Ishikawa (cell line): Measurements from ENCODE around the gene NPR2.

Experiments
- CEBPB ChIP-seq: IDR thresholded peaks from 2 replicates; pipeline ENCODE4 v1.6.1; 2012
- CREB1 ChIP-seq: IDR thresholded peaks from 2 replicates; pipeline ENCODE4 v1.6.1; 2012; ENCODE audit warnings: low read depth
- EGR1 ChIP-seq: IDR thresholded peaks from 2 replicates; pipeline ENCODE4 v1.6.1; 2012
- EP300 ChIP-seq: IDR thresholded peaks from 2 replicates; pipeline ENCODE4 v1.6.1; 2012; ENCODE audit warnings: borderline replicate concordance
- FOXM1 ChIP-seq: IDR thresholded peaks from 2 replicates; pipeline ENCODE4 v1.6.1; 2012; ENCODE audit warnings: low read depth, borderline replicate concordance
- NFIC ChIP-seq: IDR thresholded peaks from 2 replicates; pipeline ENCODE4 v1.6.1; 2012
- RAD21 ChIP-seq: IDR thresholded peaks from 2 replicates; pipeline ENCODE4 v1.6.1; 2012; ENCODE audit warnings: low read depth
- TAF1 ChIP-seq: IDR thresholded peaks from 2 replicates; pipeline ENCODE4 v1.6.1; 2012; ENCODE audit warnings: low read depth, mild to moderate bottlenecking
- TCF12 ChIP-seq: IDR thresholded peaks from 2 replicates; pipeline ENCODE4 v1.6.1; 2012; ENCODE audit warnings: low read depth
- TEAD4 ChIP-seq: IDR thresholded peaks from 2 replicates; pipeline ENCODE4 v1.6.1; 2012
- YY1 ChIP-seq: IDR thresholded peaks from 2 replicates; pipeline ENCODE4 v1.6.1; 2012; ENCODE audit warnings: low read depth
- ZBTB7A ChIP-seq: IDR thresholded peaks from 2 replicates; pipeline ENCODE4 v1.6.1; 2012; ENCODE audit warnings: low read depth
- TF ChIP-seq, protein P1 (sequence below): IDR thresholded peaks from 2 replicates; pipeline ENCODE4 v1.6.1; 2012
- TF ChIP-seq, protein P2 (sequence below): IDR thresholded peaks from 2 replicates; pipeline ENCODE4 v1.6.1; 2012
- TF ChIP-seq, protein P3 (sequence below): IDR thresholded peaks from 2 replicates; pipeline ENCODE4 v1.6.1; 2012; ENCODE audit warnings: low read depth, mild to moderate bottlenecking

NPR2 gene

DNA sequence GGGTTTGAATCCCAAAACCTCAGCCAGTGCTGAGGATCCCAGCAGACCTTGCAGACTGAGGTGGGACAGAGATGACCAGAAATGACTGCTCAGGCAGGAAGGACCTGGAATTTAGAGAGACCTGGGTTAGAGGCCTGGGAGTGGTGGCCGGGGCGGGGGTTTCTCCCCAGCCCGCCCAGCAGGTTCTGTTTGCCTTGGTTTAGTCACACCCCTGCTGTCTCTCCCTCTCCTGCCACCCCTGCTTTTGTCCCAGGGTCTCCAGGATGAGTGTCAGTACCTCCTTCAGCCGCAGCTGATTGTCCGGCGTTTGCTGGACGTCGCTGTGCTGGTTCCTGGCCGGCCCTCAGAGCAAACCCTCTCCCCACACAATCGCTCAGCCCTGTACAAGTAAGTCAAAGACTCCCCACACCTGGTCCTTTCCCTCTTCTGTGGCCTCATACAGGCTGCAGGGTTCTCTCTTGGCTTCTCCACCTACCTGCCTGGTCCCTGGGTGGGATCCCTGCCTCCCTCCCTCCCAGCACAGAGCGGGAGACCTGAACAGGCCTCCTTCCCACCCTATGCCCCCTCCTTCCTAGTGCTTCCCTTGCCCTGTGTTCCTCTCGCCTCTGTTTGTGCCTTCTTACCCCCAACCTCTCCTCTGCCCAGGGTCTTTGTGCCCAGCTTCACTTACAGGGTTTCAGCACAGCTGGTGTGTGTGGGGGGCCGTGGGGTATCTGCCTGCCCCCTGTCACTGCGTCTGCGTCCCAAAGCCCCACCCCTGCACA is 49.7 kb downstream of the NPR2 start:
- TF ChIP-seq TCF12 (no peak), TEAD4 (no peak), FOXM1 (no peak), CEBPB (no peak), ZBTB7A (no peak), EP300 (no peak), TAF1 (no peak), YY1 (no peak), EGR1 (no peak), RAD21 (no peak), CREB1 (no peak), NFIC (no peak)
- TF ChIP-seq, protein P1, sequence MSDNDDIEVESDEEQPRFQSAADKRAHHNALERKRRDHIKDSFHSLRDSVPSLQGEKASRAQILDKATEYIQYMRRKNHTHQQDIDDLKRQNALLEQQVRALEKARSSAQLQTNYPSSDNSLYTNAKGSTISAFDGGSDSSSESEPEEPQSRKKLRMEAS, result no peak
- TF ChIP-seq, protein P2, sequence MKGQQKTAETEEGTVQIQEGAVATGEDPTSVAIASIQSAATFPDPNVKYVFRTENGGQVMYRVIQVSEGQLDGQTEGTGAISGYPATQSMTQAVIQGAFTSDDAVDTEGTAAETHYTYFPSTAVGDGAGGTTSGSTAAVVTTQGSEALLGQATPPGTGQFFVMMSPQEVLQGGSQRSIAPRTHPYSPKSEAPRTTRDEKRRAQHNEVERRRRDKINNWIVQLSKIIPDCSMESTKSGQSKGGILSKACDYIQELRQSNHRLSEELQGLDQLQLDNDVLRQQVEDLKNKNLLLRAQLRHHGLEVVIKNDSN, result no peak
- TF ChIP-seq, protein P3, sequence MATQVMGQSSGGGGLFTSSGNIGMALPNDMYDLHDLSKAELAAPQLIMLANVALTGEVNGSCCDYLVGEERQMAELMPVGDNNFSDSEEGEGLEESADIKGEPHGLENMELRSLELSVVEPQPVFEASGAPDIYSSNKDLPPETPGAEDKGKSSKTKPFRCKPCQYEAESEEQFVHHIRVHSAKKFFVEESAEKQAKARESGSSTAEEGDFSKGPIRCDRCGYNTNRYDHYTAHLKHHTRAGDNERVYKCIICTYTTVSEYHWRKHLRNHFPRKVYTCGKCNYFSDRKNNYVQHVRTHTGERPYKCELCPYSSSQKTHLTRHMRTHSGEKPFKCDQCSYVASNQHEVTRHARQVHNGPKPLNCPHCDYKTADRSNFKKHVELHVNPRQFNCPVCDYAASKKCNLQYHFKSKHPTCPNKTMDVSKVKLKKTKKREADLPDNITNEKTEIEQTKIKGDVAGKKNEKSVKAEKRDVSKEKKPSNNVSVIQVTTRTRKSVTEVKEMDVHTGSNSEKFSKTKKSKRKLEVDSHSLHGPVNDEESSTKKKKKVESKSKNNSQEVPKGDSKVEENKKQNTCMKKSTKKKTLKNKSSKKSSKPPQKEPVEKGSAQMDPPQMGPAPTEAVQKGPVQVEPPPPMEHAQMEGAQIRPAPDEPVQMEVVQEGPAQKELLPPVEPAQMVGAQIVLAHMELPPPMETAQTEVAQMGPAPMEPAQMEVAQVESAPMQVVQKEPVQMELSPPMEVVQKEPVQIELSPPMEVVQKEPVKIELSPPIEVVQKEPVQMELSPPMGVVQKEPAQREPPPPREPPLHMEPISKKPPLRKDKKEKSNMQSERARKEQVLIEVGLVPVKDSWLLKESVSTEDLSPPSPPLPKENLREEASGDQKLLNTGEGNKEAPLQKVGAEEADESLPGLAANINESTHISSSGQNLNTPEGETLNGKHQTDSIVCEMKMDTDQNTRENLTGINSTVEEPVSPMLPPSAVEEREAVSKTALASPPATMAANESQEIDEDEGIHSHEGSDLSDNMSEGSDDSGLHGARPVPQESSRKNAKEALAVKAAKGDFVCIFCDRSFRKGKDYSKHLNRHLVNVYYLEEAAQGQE, result no peak

DNA sequence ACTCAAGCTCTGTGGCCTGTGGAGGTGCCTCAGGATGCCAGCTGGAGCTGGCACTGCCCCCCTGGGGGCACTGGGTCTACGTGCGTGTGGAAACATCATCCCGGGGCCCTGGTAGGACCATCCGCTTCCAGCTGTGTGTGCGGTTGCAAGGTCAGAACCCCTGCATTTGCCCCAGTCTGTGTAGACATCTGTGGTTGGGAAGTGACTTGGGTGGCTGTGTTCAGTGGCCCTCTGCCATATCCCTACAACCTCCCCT is 50.2 kb downstream of the NPR2 start:
- TF ChIP-seq CEBPB, result no peak
- no peak for TF ChIP-seq EP300
- TF ChIP-seq, protein P1, result no peak
- no peak for TF ChIP-seq TEAD4
- TF ChIP-seq, protein P3, result no peak
- no peak for TF ChIP-seq FOXM1
- no peak for TF ChIP-seq RAD21
- no peak for TF ChIP-seq EGR1
- TF ChIP-seq YY1, result no peak
- TF ChIP-seq, protein P2, result no peak

DNA sequence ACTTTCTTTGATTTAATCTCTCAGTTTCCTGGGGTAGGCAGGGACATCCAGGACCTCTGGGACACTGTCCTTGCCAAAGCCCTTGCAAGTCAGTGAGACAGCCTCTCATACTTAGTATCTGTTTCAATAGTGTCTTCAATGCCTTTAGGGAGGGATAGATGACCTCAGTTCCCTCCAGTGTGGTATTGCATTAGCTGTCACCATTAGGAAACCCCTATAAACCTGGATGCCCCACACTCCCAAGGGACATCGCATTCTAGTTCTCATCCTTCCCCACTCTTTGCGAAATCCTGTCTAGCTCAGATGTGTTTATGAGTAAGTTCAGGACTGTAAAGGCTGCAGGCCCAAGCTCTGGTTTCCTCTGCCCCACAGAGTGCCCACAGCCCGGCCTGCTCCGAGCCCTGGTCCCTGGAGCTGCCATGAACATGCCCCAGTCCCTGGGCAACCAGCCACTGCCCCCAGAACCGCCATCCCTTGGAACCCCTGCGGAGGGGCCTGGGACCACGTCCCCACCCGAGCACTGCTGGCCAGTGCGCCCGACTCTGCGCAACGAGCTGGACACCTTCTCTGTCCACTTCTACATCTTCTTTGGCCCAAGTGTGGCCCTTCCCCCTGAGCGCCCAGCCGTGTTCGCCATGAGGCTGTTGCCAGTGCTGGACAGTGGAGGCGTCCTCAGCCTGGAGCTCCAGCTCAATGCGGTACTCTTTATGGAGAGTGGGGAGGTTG is 50.8 kb downstream of the NPR2 start:
- TF ChIP-seq EP300, result no peak
- no peak for TF ChIP-seq TAF1
- TF ChIP-seq, protein P1, result no peak
- no peak for TF ChIP-seq EGR1
- TF ChIP-seq YY1, result no peak
- no peak for TF ChIP-seq TEAD4
- TF ChIP-seq, protein P3, result no peak
- TF ChIP-seq CEBPB, result no peak
- no peak for TF ChIP-seq FOXM1

DNA sequence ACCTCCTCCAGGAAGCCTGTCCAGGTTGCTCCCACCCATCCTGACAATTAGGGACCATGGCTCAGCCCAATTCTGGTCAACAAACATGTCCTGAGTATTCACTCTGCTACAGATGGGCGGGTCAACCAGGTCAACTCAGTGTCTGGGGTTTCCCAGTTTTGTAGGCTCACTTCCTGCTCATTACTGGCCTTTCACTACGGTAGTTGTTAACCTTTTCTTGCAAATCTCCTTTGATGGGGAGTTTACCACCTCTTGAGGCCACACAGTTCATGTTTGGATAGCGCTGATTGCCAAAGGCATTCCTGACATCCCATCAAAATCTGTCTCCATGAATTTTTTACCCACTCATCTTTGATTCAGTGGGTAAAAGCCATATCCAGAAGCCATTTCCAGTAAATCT is 51.4 kb downstream of the NPR2 start:
- TF ChIP-seq YY1, result no peak
- TF ChIP-seq TAF1, result no peak
- TF ChIP-seq EGR1, result no peak
- TF ChIP-seq, protein P1, result no peak
- TF ChIP-seq CREB1, result no peak
- no peak for TF ChIP-seq TCF12
- TF ChIP-seq FOXM1, result no peak
- TF ChIP-seq, protein P2, result no peak
- no peak for TF ChIP-seq CEBPB
- no peak for TF ChIP-seq NFIC
- TF ChIP-seq, protein P3, result no peak
- no peak for TF ChIP-seq EP300
- TF ChIP-seq TEAD4, result no peak
- TF ChIP-seq ZBTB7A, result no peak
- TF ChIP-seq RAD21, result no peak
